ENCODE results near the gene KSR2.
A peak's percentile ranks its signal among the peaks of the same experiment; 100 is the strongest.

The KSR2 gene

DNA sequence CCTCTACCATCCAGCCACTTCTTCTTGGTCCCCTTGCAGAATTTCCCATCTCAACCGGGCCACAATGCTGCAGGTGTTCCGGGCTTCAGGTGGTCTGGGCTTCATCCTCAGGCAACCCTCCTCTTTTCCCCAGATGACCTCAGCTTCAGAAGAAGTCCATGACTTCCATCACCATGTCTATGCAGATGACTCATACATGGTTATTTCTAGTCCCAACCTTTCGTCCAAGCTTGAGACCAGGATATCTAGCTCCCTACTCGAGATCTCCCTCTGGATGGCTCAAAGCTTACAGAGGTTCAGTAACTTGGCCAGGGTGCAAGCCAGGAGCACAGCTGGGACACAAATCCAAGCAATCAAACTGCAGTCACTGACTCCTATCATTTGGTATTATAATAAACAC is 452.8 kb downstream of the KSR2 start:
- no peak for DNase-seq

DNA sequence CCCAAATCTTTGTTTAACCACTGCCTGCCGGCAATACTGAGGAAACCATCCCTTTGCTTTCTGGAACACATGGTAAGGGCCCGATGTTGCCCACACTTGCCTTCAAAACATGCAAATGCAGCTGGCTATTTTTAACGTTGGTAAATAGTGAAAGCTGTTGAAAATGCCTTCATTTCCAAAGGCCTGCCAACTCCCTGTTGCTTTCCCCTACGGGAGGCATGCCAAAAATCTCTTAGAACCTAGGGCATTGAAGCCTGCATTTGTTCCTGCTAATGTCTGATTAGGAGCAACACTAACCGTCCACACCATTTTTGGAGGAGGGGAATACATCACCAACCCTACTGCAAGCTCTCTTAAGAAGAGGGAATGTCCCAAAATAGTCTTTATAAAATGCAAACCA is 454.8 kb downstream of the KSR2 start:
- DNase-seq: no peak

DNA sequence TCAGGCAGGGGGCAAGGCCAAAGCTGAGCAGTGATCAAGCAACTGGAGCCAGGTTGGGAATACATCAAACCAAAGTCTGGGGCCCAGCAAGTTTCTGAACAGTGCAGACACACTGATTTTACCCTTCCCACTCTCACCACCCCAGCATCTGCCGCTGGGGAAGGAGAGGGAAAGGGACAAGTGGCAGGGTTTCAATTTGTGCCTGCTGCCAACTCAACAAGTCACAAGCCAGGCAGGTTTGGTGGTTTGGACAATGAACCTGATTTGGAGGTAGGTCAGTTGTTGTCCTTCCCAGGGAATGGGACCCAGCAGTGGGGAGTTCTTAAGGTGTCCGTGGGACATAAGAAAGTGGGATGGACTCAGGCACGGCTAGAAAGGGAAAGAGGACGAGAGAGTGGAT is 455.4 kb downstream of the KSR2 start:
- no peak for DNase-seq

DNA sequence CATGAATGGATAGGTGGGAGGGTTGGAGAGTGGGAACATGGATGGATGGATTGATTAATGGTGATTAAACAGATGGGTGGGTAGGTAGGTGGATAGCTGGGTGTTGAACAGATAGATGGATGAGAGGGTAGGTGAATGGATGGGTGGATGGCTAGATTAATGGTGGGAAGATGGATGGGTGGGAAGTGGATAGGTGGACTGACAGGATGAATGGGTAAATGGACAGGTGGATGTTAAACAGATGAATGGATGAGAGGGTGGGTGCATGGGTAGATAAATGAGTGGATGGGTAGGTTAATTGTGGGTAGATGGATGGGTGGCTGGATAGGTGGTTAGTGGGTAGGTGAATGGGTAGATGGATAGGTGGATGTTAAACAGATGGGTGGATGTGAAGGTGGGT is 460.3 kb downstream of the KSR2 start:
- DNase-seq: no peak

DNA sequence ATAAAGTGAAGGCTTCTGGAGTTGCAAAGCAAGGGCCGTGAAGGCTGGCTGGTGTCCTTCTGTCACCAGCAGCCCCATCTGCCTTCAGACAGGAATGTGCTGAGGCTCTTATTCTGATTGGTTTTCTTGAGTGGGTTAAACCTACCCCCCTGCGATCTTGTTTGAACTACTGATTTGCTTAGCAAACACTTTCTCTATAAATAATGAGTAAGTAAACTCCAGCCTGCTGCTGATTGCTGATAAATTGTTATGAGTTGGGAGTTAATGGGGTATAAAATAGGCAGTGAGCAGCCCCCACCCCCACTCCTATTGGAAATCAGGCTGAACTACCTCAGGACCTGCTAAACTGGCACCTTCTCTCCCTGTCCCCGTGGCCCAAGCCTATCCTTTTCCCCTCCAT is 461.2 kb downstream of the KSR2 start:
- DNase-seq: no peak

DNA sequence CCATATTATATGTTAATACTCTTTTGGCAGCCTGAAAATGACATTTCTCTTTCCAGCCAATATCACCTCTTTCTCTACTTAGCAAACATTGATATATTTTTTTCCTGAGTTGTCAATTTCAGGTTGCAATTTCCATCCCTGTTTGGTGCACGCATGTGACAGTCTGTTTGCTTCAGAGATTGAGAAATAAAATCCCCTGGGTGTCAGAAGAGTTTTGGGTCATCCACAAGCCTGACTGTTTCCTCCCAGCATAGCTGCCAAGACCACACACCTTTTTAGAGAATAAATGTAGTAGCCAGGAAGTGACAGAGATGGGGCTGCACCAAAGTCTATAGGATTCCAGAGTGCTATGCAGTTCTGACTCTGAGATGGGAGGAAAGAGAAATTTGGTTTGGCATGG is 462.5 kb downstream of the KSR2 start:
- no peak for DNase-seq

DNA sequence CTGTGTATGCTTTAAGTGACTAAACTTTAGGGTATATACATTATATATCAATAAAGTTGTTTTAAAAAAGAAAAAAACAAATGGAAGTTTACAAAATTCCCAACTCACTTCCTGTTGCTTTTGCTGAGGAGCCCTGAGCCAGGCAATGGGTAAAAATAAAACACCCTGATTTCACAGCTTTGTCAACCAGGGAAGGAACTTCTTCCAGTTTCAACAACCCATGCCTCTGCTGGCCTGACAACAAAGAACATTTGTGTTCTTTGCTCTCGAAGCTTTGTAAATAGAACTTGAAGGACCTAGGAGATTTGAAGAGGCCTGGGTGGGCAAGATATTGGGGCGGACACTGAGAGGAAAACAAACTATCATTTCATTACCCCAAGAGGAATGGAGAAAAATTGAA is 466.2 kb downstream of the KSR2 start:
- no peak for DNase-seq

DNA sequence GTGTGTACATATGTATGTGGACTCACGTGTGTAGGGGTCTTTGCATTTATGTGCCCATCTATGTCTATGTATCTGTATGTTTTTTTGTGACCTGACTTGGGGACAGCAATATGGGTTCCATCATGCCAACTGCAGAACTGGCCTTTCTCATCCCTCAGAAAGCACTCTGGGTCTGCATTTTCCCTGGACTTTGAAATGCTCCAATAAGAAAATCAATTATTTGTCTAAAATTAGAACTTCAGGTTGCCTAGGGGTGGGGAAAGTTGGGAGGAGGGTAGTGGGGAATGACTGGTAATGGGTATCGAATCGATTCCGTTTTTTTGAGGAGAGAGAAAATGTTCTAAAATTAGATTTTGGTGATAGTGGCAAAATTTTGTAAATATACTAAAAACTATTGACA is 466.6 kb downstream of the KSR2 start:
- DNase-seq: no peak

DNA sequence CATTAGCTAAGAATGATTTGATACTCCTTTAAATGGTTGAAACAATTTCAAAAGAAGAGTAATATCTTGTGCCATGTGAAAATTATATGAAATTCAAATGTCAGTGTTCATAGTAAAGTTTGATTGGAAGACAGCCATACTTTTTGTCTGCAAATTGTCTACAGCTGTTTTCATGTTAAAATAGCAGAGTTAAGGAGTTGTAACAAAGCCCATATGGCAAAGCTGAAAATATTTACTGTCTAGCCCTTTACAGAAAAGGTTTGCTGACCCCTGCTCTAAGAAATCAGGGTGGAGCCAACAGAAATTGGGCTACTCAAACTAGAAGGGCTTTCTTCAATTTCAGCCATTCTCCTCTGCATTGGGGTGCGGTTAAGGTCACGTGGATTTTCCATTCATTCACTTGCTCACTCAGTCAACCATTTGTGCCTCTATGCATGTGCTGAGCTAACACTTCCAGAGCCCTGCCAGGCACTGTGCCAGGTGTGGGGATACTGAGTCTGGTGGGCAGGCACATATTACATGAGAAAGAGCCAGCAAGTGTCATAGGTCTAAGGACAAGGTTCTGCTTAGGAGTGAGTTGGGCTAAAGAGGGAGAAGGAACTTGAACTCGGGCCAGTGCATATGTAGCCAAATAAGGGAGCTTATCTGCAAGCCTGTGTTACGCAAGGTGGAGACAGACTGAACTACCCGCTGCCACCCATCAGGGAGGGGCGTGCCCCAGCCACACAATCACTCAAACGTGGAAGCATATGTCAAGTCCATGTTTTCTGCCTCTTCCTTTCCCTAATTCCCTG is 467.5 kb downstream of the KSR2 start:
- no peak for DNase-seq

DNA sequence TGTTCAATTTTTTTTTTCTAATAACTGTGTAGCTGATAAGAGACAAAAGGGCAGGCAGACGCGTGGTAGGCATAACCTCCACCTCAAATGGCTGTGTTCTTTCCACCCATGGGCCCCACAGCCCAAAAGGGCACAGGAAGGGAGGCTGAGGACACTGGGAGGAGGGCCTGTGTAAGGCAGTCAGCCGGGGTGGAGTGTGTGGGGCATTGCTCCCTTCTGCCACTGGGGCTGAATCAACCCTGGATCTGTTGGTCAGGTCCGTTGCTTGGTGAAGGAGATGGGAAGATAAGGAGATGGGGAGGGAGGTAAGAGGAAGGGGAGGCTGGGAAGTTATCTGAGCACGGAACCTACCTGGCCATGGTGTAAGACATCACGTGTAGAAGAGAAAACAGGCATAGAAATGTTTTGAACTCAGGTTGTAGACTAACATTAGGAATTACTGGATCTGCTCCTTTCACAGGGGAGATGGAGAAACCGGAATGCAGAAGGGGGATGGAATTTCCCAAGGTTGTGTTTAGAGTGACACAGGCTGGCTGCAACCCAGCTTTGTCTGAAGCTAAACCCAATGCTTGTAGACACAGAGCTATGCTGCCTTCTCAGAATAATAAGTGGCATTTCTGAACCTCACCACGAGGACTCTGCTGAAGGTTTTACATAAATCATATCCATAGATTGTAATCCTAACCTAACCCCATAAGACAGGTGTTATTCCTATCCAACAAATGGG is 468.9 kb downstream of the KSR2 start:
- no peak for DNase-seq

DNA sequence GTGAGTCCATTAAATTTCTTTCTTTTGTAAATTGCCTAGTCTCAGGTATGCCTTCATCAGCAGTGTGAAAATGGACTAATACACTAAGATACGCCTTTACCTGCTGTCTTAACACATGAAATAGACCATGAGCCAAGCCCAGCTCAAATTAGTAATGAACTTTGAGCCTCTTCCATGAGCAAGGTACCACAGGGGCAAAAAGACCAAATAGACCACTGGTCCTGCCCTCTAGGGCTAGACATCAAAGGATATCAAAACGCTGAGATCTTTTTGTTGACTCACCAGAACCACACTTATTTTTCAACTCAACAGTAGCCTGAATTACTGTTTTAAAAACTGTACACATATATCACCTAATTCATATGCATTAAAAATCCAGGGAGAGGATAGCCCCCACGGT is 469.9 kb downstream of the KSR2 start:
- DNase-seq: no peak

DNA sequence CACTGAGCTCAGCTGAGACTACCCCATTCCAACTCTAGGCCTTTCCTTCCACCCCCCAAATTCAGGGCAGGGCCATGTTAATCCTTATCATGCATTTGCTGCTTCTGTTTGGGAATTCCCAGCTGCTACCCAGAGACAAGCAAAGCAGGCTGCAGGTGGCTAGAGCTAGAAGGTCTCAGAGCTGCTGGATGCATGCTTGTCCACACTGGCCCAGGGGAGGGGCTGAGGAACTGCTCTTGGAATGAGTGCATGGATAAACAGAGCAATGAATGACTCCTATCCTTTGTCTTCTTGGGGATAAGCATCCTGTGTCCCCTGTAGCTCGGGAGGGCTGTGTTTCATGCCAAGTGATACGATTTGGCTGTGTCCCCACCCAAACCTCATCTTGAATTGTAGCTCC is 470.5 kb downstream of the KSR2 start:
- DNase-seq: no peak

DNA sequence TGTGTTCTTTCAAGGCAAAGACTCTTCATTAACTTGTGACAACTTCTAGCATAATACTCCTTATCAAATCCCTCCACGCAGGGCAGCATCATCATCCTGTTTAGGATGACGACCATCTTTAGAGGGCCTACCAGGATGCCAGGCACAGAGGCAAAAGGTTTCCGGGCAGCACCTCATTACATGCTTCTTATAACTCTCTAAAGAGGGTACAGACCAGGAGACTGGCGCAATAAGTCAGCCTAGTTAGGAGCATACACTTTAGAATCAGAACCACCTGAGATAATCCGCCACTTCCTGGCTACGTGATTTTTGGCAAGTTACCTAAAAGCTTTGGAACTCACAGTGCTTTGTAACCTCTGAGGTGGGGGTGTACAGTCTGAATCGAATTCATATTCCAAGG is 471.4 kb downstream of the KSR2 start:
- no peak for DNase-seq

DNA sequence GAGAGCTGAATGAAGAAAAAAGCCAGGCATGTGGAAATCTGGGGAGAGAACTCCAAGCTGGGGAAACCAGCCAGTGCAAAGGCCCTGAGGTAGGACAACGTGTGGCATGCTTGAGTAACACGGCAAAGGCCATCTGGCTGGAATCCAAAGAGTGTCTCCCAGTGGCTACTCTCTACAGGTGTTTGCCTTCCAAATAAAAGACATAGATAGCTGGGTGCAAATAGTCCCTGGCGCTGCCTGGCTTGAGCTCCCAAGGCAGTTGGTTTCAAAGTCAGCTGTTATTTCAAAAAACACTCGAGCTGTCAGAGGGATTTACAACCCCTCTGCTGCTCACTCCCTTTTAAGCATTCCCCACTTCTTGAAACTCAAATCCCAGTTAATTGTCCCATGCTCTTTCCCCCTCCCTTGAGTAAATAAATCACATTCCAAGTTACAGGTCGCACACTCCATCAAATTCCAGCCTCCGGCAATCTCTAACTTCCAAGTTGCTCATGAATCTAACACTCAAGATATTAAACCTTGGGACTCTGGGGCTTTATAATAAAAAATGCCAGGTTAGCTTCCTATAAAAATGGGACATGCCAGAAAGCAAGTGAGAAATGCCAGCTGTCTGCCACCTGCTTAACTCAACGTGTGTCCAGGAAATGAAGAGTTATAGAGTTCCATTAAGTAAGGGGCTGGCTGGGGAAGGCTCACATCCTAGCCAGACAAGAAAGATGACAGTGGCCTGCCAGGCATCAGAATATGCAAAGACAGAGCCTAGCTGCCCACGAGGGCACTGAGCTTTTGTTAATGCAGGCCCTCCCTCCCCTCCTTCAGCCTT is 473.7 kb downstream of the KSR2 start:
- peak; percentile 17 for DNase-seq

DNA sequence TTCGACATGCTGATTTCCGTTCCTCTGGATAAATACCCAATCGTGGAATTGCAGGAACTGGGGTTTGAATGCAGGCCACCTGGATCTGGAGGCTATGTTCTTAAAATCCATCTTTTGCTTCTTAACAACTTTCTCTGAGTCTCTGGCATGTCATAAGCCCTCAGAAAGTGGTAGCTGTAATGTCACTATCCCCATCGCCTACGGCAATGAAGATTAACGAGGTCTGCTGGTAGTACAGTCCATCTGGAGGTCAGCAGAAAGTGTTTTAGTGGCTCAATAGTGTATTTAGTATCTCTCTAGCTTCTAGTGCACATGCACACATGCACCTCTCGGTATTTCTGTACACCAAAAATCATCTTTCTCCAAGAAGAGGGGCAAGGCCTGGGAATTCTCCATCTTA is 477.1 kb downstream of the KSR2 start:
- DNase-seq: no peak

DNA sequence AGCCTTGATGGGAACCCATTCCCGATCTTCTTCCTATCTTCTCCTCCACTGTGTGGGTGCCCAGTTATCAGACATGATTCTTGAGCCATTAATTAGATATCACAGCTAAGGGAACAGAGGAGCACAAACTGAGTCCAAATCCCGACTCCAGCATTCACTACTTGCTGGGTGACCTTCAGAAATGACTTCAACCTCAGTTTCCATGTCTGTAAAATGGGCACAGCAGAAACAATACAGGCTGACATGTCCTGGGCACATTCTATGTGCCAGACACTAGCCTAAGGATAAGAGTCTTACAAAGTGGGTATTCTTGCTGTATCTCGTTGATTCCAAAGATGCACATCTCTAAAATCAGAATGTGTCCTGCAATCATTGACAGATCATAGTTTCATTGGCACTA is 478.7 kb downstream of the KSR2 start:
- no peak for DNase-seq

DNA sequence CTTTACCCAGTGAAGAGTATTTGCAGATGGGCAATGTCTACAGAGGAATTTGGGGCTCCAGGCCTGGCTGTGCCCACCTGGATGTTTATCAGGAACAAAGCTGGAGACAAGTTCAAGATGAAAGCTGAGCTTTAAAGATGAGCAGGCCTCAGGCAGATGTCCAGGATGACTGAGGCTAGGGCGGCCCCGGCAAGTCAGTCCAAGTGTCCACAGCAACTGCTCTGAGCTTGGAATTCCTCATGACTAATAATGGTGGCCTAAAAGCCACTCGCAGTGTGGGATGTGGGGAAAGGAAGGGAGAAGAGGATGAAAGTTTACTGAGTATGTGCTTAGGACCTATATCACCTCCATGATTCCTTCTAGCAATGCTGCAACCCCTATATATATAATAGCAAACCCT is 479.1 kb downstream of the KSR2 start:
- no peak for DNase-seq

DNA sequence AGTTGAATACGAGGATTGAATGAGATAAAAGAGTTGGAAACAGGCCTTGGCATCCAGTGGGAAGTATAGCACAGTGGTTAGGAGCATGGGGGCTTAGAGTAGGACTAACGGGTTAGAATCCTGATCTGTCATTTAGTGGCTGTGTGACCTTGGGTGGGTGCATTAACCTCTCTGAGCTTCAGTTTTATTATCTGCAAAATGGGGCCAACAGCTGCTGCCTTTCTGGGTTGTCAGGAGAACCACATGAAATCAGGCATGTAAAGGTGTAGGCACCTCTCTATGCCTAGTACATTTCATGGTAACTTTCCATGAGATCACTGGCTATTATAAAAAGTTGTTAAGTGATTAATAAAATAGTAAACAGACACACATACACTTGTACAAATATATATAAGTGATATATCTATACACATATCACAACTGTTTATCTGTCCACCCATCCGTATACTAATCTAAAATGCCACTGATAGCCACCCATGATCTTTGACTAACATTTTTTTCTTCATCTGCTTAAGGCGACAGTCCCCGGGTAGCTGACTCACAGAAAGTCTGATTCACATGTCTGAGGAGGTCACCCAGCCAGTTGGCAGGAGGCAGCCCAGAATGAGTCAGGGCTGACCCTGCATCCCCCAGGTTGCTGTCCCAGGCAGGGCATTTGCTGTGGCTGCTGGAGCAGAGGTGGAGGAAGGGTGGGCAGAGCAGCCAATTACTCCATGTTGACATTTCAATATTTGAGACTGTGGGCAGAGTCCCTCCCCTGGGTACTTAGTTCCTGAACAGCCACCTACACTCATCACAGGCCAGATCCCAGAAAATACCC is 481.7 kb downstream of the KSR2 start:
- DNase-seq: no peak

DNA sequence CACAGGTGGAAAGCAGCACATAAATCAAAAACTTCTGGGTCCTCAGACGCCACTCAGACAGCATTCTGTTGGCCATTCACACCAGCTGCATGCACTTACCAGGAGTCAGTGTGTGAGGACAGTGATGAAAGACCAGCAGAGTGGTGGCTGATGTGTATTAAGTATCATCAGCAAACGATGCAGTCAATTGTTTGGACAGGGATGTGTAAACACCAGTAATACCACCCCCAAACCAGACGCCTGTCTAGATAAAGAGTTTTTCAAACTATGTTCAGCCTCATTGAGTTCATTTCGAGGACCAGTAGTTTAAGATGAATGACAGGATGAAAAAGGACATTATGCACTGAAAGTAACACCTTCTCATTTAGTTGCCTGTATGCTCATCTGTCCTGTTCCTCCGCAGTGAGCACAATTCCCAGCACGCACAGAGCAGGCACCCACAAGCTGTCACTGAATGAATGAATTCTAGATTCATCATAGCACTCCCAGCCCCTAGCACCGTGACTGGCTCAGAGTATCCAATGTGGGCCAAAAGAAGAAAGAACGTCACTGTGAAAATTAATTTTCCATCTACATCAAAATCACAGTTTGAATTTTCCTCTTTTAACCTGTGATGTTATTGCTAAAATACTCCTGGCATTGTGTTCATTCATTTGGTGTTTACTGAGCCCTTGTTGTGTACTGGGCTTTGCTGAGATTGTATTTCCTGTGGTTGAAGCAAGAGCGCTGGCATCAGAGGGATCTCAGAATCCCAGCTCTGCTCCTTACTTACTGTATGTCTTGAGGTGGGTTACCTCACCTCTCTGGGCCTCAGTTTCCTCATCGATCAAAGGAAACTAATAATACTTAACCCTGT is 482.6 kb downstream of the KSR2 start:
- DNase-seq: no peak

DNA sequence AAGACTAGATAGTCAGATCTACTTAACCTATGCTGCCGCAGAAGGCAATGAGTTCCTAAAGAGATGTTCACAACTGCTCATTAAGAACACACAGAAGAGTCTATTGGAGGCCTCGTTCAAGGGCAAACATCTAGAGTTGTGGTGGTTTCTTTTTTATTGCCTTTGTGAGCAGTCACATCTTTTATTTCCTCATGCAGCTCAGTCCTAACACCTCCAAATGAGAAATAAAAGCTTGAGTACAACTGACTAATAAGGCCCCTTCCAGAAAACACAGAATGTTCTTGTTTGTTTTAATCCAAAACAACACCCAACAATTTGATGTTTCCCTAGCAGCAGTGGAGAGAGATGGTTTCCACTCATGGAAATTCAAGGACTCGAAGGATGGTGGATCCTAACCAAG is 483.9 kb downstream of the KSR2 start:
- DNase-seq: no peak

DNA sequence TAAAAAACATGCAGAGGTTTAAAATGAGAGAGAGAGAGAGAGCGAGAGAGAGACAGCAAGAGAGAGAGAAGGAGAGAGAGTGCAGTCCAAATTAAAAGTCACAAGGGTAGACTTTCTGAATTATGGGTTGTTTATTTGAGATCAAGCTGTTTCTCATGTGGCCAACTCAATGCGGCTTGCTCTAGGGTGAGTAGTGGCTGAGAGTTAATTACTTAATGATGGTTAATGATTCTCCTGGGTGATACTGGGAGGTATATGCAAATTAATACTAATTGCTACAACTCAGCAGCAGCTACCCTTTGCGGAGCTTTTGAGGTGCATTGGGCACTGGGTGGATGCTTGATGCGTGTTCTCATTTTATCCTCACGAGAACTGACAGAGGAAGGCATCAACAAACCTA is 485.3 kb downstream of the KSR2 start:
- DNase-seq: no peak

DNA sequence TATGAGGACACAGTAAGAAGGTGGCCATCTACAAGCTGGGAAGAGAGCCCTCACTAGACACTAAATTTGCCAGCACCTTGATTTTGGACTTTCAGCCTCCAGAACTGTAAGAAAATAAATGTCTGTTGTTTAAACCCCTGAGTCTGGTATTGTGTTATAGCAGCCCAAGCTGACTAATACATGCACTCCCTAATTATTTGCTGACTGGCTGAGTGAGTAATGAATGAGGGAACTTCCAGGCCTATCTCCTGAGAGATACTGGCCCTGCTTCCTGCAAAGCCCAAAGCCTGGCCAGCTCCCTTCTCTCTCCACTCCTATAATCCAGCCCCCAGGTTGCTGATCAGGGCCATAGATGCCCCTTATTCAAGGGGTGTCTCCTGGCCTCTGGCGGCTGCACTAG is 487.3 kb downstream of the KSR2 start:
- DNase-seq: no peak

Measured in NCI-H2227 treated with DMSO at 0.1 percent for 48 hours (cell line).